Measurements from ENCODE around the gene SNAI3. TPM values are rescaled to one million over a fixed set of nuclear protein-coding genes. Genes with fewer than 3 reads are reported as not detected.

The SNAI3 gene
- total and polyA plus RNA-seq, 2 donors (not counting 1 experiment from before 2014, with no cell fraction given), result 6.5 to 8.8 TPM

DNA sequence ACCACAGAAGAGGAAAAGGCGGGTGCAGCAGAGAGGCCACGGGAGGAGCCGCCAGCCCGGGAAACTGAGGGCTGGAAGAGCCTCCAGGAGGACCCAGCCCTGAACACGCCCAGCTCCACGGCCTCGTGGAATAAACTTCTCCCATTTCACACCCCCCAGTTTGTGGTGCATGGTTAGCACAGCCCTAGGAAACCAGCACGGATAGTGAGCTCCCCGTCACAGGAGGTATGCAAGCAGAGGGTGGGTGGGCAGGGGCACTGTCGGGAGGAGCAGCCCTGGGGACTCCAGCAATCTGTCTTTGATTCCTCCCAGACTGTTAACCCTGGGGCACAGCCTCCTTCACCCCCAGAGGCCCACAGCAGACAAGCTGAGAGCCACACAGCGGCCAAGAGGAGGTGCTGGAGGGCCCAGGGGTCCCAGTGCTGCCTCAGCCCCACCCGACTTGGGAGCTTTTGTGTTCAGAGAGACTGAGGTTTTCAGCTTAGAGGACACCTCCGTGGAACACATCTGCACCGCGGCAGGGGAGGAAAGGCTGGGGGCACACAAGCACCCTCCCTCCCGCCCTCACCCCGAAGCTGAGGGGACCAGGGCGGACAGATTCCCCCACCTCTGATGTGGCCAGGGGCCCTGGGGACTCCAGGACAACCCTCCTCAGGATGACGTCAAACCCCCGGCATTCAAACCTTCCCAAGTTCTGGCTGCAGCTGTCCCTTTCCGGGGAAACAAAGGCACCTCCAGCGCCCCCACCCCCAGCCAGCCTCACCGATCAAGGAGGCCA lies 49.6 kb downstream of the SNAI3 start:
- Histone ChIP-seq H3K79me2 (ENCODE audit: control insufficient read depth, insufficient read depth, low read length) (peaks cover 9% of the 10 kb centered on the region), H3K36me3 (replicated peaks in 1 of 2; ENCODE audit: control extremely low read depth in 1 of 2, control insufficient read depth in 1 of 2, extremely low read depth in 1 of 2, insufficient read depth in 2 of 2, low read length in 1 of 2) (peaks cover 0 to 8% of the 10 kb centered on the region in 2 experiments), H3K27me3 (replicated peaks in 1 of 4; ENCODE audit: control extremely low read depth in 1 of 4, control insufficient read depth in 3 of 4, insufficient read depth in 4 of 4, low read length in 3 of 4) (peaks cover 0 to 8% (median 0%) of the 10 kb centered on the region in 4 experiments), H3K4me3 (ENCODE audit: control extremely low read depth in 1 of 5, extremely low read depth in 1 of 5, insufficient read depth in 1 of 5, low read depth in 2 of 5, low read length in 4 of 5) (no peak overlapping the region), H3K9ac (ENCODE audit: low read length) (no peak overlapping the region), H3K9me3 (ENCODE audit: control extremely low read depth in 1 of 3, control insufficient read depth in 2 of 3, insufficient read depth in 1 of 3, low read length in 2 of 3) (peaks cover 0 to 32% (median 0%) of the 10 kb centered on the region in 3 donors), H3K4me2 (replicated peaks; ENCODE audit: low read depth, low read length, poor library complexity, severe bottlenecking) (no peak overlapping the region), H2AFZ (ENCODE audit: insufficient read depth, low read depth, low read length, poor library complexity, severe bottlenecking) (no peak overlapping the region), H4K20me1 (ENCODE audit: control insufficient read depth, insufficient read depth, low read length, poor library complexity, severe bottlenecking) (peaks cover 52% of the 10 kb centered on the region), H3K4me1 (ENCODE audit: control insufficient read depth in 2 of 2, insufficient read depth in 2 of 2, low read length in 2 of 2) (peaks cover 63 to 84% of the 10 kb centered on the region in 2 donors), H3K27ac (ENCODE audit: low read length in 2 of 2) (no peak overlapping the region)
- Mint-ChIP-seq H3K27ac (peak overlapping the region; percentile 81), H3K27me3 (no peaks in the 10 kb centered on the region), H3K4me1 (peaks cover 72% of the 10 kb centered on the region), H3K4me3 (peak overlapping the region; percentile 37), H3K9me3 (ENCODE audit: insufficient read depth) (no peaks in the 10 kb centered on the region)
- DNase-seq (no peak), ATAC-seq (ENCODE audit: low read depth) (no peak)
- WGBS (ENCODE audit: insufficient coverage), result 69% methylated on average over 17 of the region's 23 CpGs
- POLR2A ChIA-PET, result interaction anchor here (0.6 to 2.7 kb wide), 6 partner anchors 13 to 133 kb away, joined by 3 to 16 read pairs (median 6); partner anchors contain the start of genes CYBA and MVD
- TF ChIP-seq EZH2 (IDR thresholded peaks at IDR 0.05; ENCODE audit: borderline replicate concordance, insufficient read depth, low read depth, low read length, poor library complexity, severe bottlenecking), result no peak
- no peak for TF ChIP-seq CTCF (IDR thresholded peaks at IDR 0.05)
- intact Hi-C loops (cut with micrococcal nuclease), result loop anchor here (10.0 kb wide), 1 partner anchor 148 kb away; the partner anchor contains the start of gene PIEZO1
- CTCF ChIA-PET, result interaction anchor here (1.3 to 2.9 kb wide), 2 partner anchors 13 to 66 kb away, joined by 7 to 9 read pairs; partner anchors contain the start of gene ZC3H18

All from B cell (primary cell).